Measurements from ENCODE around the gene ADCK2. TPM values are rescaled to one million over a fixed set of nuclear protein-coding genes. Genes with fewer than 3 reads are reported as not detected.
A peak's percentile ranks its signal among the peaks of the same experiment; 100 is the strongest.

The ADCK2 gene
- total RNA-seq, 5 donors from 2014 or later (not counting 1 experiment from before 2014, with no cell fraction given): 16.3 to 23.3 (median 20.2) TPM

GRCh38 chr7:140631021-140631420 lies 41.7 kb upstream of the ADCK2 start:
- ChIA-PET POLR2A (no interaction called here), CTCF (no interaction called here)
- H3K36me3 ChIP-seq (ENCODE audit: control insufficient read depth in 2 of 2, extremely low read depth in 1 of 2, insufficient read depth in 1 of 2, low read length in 1 of 2): no peaks in the 10 kb centered on the region
- Mint-ChIP-seq H3K27me3 (peaks cover 20 to 22% of the 10 kb centered on the region in 2 donors), H3K4me3 (no peak overlapping the region), H3K27ac (no peak overlapping the region), H3K36me3 (no peaks in the 10 kb centered on the region), H3K4me1 (no peaks in the 10 kb centered on the region), H3K9me3 (no peaks in the 10 kb centered on the region)
- no peaks in the 10 kb centered on the region for H3K4me1 ChIP-seq (ENCODE audit: control insufficient read depth in 1 of 2, extremely low read depth in 1 of 2, insufficient read depth in 2 of 2, low read length in 2 of 2)
- DNase-seq (no peak), ATAC-seq (replicated peaks in 1 of 4) (no peak)
- no peaks in the 10 kb centered on the region for H3K9me3 ChIP-seq
- WGBS (ENCODE audit: insufficient coverage): 33% methylated on average over 3 of the region's 6 CpGs
- H3K4me3 ChIP-seq (ENCODE audit: control insufficient read depth in 1 of 2, extremely low read depth in 1 of 2, low read length in 1 of 2): no peak overlapping the region
- peaks cover 3 to 23% of the 10 kb centered on the region in 2 experiments for H3K27me3 ChIP-seq (replicated peaks in 1 of 2; ENCODE audit: control insufficient read depth in 2 of 2, extremely low read depth in 1 of 2, insufficient read depth in 2 of 2, low read length in 1 of 2)
- no peak overlapping the region for H3K27ac ChIP-seq (ENCODE audit: low read length)

GRCh38 chr7:140631602-140632001 lies 41.1 kb upstream of the ADCK2 start:
- no peaks in the 10 kb centered on the region for H3K9me3 ChIP-seq
- Mint-ChIP-seq H3K27ac (no peak overlapping the region), H3K36me3 (no peaks in the 10 kb centered on the region), H3K4me1 (no peaks in the 10 kb centered on the region), H3K4me3 (no peak overlapping the region), H3K27me3 (peaks cover 22 to 25% of the 10 kb centered on the region in 2 donors), H3K9me3 (no peaks in the 10 kb centered on the region)
- ChIA-PET POLR2A (no interaction called here), CTCF (no interaction called here)
- no peaks in the 10 kb centered on the region for H3K36me3 ChIP-seq (ENCODE audit: control insufficient read depth in 2 of 2, extremely low read depth in 1 of 2, insufficient read depth in 1 of 2, low read length in 1 of 2)
- WGBS (ENCODE audit: insufficient coverage): 80% methylated on average over 4 of the region's 7 CpGs
- no peak overlapping the region for H3K27ac ChIP-seq (ENCODE audit: low read length)
- H3K27me3 ChIP-seq (replicated peaks in 1 of 2; ENCODE audit: control insufficient read depth in 2 of 2, extremely low read depth in 1 of 2, insufficient read depth in 2 of 2, low read length in 1 of 2): peaks cover 3 to 26% of the 10 kb centered on the region in 2 experiments
- H3K4me3 ChIP-seq (ENCODE audit: control insufficient read depth in 1 of 2, extremely low read depth in 1 of 2, low read length in 1 of 2): no peak overlapping the region
- no peaks in the 10 kb centered on the region for H3K4me1 ChIP-seq (ENCODE audit: control insufficient read depth in 1 of 2, extremely low read depth in 1 of 2, insufficient read depth in 2 of 2, low read length in 2 of 2)
- ATAC-seq (replicated peaks in 1 of 4) (no peak), DNase-seq (no peak)

GRCh38 chr7:140635345-140635744 lies 37.4 kb upstream of the ADCK2 start:
- peaks cover 5 to 54% of the 10 kb centered on the region in 2 experiments for H3K27me3 ChIP-seq (replicated peaks in 1 of 2; ENCODE audit: control insufficient read depth in 2 of 2, extremely low read depth in 1 of 2, insufficient read depth in 2 of 2, low read length in 1 of 2)
- Mint-ChIP-seq H3K27ac (no peak overlapping the region), H3K4me3 (no peak overlapping the region), H3K27me3 (peaks cover 54 to 57% of the 10 kb centered on the region in 2 donors), H3K9me3 (no peaks in the 10 kb centered on the region), H3K4me1 (peaks cover 8 to 15% (median 11%) of the 10 kb centered on the region in 3 donors), H3K36me3 (no peaks in the 10 kb centered on the region)
- ChIA-PET POLR2A (no interaction called here), CTCF (no interaction called here)
- H3K9me3 ChIP-seq: no peaks in the 10 kb centered on the region
- no peak for DNase-seq
- H3K36me3 ChIP-seq (ENCODE audit: control insufficient read depth in 2 of 2, extremely low read depth in 1 of 2, insufficient read depth in 1 of 2, low read length in 1 of 2): no peaks in the 10 kb centered on the region
- no peak overlapping the region for H3K4me3 ChIP-seq (ENCODE audit: control insufficient read depth in 1 of 2, extremely low read depth in 1 of 2, low read length in 1 of 2)
- H3K4me1 ChIP-seq (ENCODE audit: control insufficient read depth in 1 of 2, extremely low read depth in 1 of 2, insufficient read depth in 2 of 2, low read length in 2 of 2): peaks cover 0 to 14% of the 10 kb centered on the region in 2 experiments
- 76% methylated on average over 3 of the region's 5 CpGs for WGBS (ENCODE audit: insufficient coverage)
- no peak overlapping the region for H3K27ac ChIP-seq (ENCODE audit: low read length)
- no peak for ATAC-seq (replicated peaks in 1 of 4)

- Mint-ChIP-seq H3K36me3 (no peaks in the 10 kb centered on the region), H3K4me1 (peaks cover 8 to 15% (median 11%) of the 10 kb centered on the region in 3 donors), H3K27me3 (peaks cover 54 to 57% of the 10 kb centered on the region in 2 donors), H3K27ac (no peak overlapping the region), H3K4me3 (no peak overlapping the region), H3K9me3 (no peaks in the 10 kb centered on the region)
- 93% methylated on average over 5 of the region's 5 CpGs for WGBS (ENCODE audit: insufficient coverage)
- Histone ChIP-seq H3K4me1 (ENCODE audit: control insufficient read depth in 1 of 2, extremely low read depth in 1 of 2, insufficient read depth in 2 of 2, low read length in 2 of 2) (peaks cover 0 to 15% of the 10 kb centered on the region in 2 experiments), H3K36me3 (ENCODE audit: control insufficient read depth in 2 of 2, extremely low read depth in 1 of 2, insufficient read depth in 1 of 2, low read length in 1 of 2) (no peaks in the 10 kb centered on the region), H3K4me3 (ENCODE audit: control insufficient read depth in 1 of 2, extremely low read depth in 1 of 2, low read length in 1 of 2) (no peak overlapping the region), H3K27ac (ENCODE audit: low read length) (no peak overlapping the region), H3K27me3 (replicated peaks in 1 of 2; ENCODE audit: control insufficient read depth in 2 of 2, extremely low read depth in 1 of 2, insufficient read depth in 2 of 2, low read length in 1 of 2) (peaks cover 5 to 52% of the 10 kb centered on the region in 2 experiments), H3K9me3 (no peaks in the 10 kb centered on the region)
- POLR2A ChIA-PET: no interaction called here
- DNase-seq (no peak), ATAC-seq (replicated peaks in 1 of 4) (no peak)
- CTCF ChIA-PET: no interaction called here
These were observed 36.9 kb upstream of the ADCK2 start for GRCh38 chr7:140635816-140636215.

- Histone ChIP-seq H3K36me3 (ENCODE audit: control insufficient read depth in 2 of 2, extremely low read depth in 1 of 2, insufficient read depth in 1 of 2, low read length in 1 of 2) (no peaks in the 10 kb centered on the region), H3K9me3 (no peaks in the 10 kb centered on the region), H3K4me1 (ENCODE audit: control insufficient read depth in 1 of 2, extremely low read depth in 1 of 2, insufficient read depth in 2 of 2, low read length in 2 of 2) (peaks cover 0 to 21% of the 10 kb centered on the region in 2 experiments), H3K27ac (ENCODE audit: low read length) (no peak overlapping the region), H3K27me3 (replicated peaks in 1 of 2; ENCODE audit: control insufficient read depth in 2 of 2, extremely low read depth in 1 of 2, insufficient read depth in 2 of 2, low read length in 1 of 2) (peaks cover 5 to 65% of the 10 kb centered on the region in 2 experiments), H3K4me3 (ENCODE audit: control insufficient read depth in 1 of 2, extremely low read depth in 1 of 2, low read length in 1 of 2) (no peak overlapping the region)
- Mint-ChIP-seq H3K36me3 (no peaks in the 10 kb centered on the region), H3K4me1 (peaks cover 15 to 24% (median 21%) of the 10 kb centered on the region in 3 donors), H3K27ac (no peak overlapping the region), H3K9me3 (no peaks in the 10 kb centered on the region), H3K4me3 (no peak overlapping the region), H3K27me3 (peaks cover 52 to 64% of the 10 kb centered on the region in 2 donors)
- ChIA-PET POLR2A (no interaction called here), CTCF (interaction anchor here in 1 of 2 donors (0.6 kb wide), 2 partner anchors 118 to 257 kb away, joined by 4 read pairs; no protein-coding TSS in a partner anchor)
- DNase-seq (no peak), ATAC-seq (replicated peaks in 1 of 4) (no peak)
- 50% methylated on average over 2 of the region's 3 CpGs for WGBS (ENCODE audit: insufficient coverage)
These were observed 35.3 kb upstream of the ADCK2 start for GRCh38 chr7:140637400-140637799.

GRCh38 chr7:140638173-140638791 lies 34.5 kb upstream of the ADCK2 start:
- Histone ChIP-seq H3K9me3 (no peaks in the 10 kb centered on the region), H3K27me3 (replicated peaks in 1 of 2; ENCODE audit: control insufficient read depth in 2 of 2, extremely low read depth in 1 of 2, insufficient read depth in 2 of 2, low read length in 1 of 2) (peaks cover 5 to 73% of the 10 kb centered on the region in 2 experiments), H3K4me1 (ENCODE audit: control insufficient read depth in 1 of 2, extremely low read depth in 1 of 2, insufficient read depth in 2 of 2, low read length in 2 of 2) (peaks cover 0 to 21% of the 10 kb centered on the region in 2 experiments), H3K27ac (ENCODE audit: low read length) (no peak overlapping the region), H3K36me3 (ENCODE audit: control insufficient read depth in 2 of 2, extremely low read depth in 1 of 2, insufficient read depth in 1 of 2, low read length in 1 of 2) (no peaks in the 10 kb centered on the region), H3K4me3 (ENCODE audit: control insufficient read depth in 1 of 2, extremely low read depth in 1 of 2, low read length in 1 of 2) (no peak overlapping the region)
- Mint-ChIP-seq H3K9me3 (no peaks in the 10 kb centered on the region), H3K27me3 (peaks cover 53 to 66% of the 10 kb centered on the region in 2 donors), H3K36me3 (no peaks in the 10 kb centered on the region), H3K4me1 (peaks cover 15 to 24% (median 21%) of the 10 kb centered on the region in 3 donors), H3K4me3 (peak overlapping the region in 1 of 3 donors; percentile 88), H3K27ac (no peak overlapping the region)
- DNase-seq: no peak
- 100% methylated on average over 2 of the region's 6 CpGs for WGBS (ENCODE audit: insufficient coverage)
- ChIA-PET CTCF (no interaction called here), POLR2A (interaction anchor here in 1 of 2 donors (0.6 kb wide), 2 partner anchors 43 to 371 kb away, joined by 3 to 4 read pairs; no protein-coding TSS in a partner anchor)
- no peak for ATAC-seq (replicated peaks in 1 of 4)
